Mucosa of rectum (tissue), 2 donors: ENCODE data around the gene SMURF1.

Source experiments
- H3K27ac ChIP-seq, 2 donors: one replicate each; pipeline ENCODE4 v1.7.0; 2013; ENCODE audit warnings: inconsistent platforms in 2 of 2, low read depth in 2 of 2, low read length in 2 of 2
- H3K27me3 ChIP-seq, 2 donors: one replicate each; pipeline ENCODE4 v1.7.0; 2013; ENCODE audit warnings: low read length in 2 of 2; ENCODE audit not compliant: control insufficient read depth in 2 of 2, insufficient read depth in 2 of 2
- H3K36me3 ChIP-seq, 2 donors: one replicate each; pipeline ENCODE4 v1.7.0; 2013; ENCODE audit warnings: low read length in 2 of 2; ENCODE audit not compliant: control insufficient read depth in 2 of 2, insufficient read depth in 2 of 2
- H3K4me1 ChIP-seq, 2 donors: one replicate each; pipeline ENCODE4 v1.7.0; 2013; ENCODE audit warnings: low read length in 2 of 2, mild to moderate bottlenecking in 1 of 2; ENCODE audit not compliant: control insufficient read depth in 2 of 2, insufficient read depth in 2 of 2
- H3K4me3 ChIP-seq, 2 donors: one replicate each; pipeline ENCODE4 v1.7.0; 2013; ENCODE audit warnings: low read length in 2 of 2
- H3K9ac ChIP-seq, 2 donors: one replicate each; pipeline ENCODE4 v1.7.0; 2013; ENCODE audit warnings: low read length in 2 of 2, low read depth in 1 of 2, mild to moderate bottlenecking in 1 of 2
- H3K9me3 ChIP-seq, 2 donors: one replicate each; pipeline ENCODE4 v1.7.0; 2013; ENCODE audit warnings: low read length in 2 of 2; ENCODE audit not compliant: control insufficient read depth in 2 of 2
- donor health status: healthy.
- donor health status: Normal muscosa, but diverticular disease.

The SMURF1 gene

GRCh38 chr7:99089914-99090629 is 53.8 kb downstream of the SMURF1 start:
- Histone ChIP-seq H3K27me3 (no peaks in the 10 kb centered on the region), H3K27ac (no peak overlapping the region), H3K9ac (no peak overlapping the region), H3K4me3 (no peak overlapping the region), H3K36me3 (no peaks in the 10 kb centered on the region), H3K9me3 (no peaks in the 10 kb centered on the region), H3K4me1 (no peaks in the 10 kb centered on the region)

- Histone ChIP-seq H3K27ac (no peak overlapping the region), H3K27me3 (no peaks in the 10 kb centered on the region), H3K4me3 (no peak overlapping the region)
Observed at GRCh38 chr7:99086944-99087343, 57.0 kb downstream of the SMURF1 start.

GRCh38 chr7:99086532-99086931 is 57.4 kb downstream of the SMURF1 start:
- no peak overlapping the region for H3K9ac ChIP-seq
- no peaks in the 10 kb centered on the region for H3K27me3 ChIP-seq
- no peak overlapping the region for H3K27ac ChIP-seq
- no peaks in the 10 kb centered on the region for H3K36me3 ChIP-seq
- no peaks in the 10 kb centered on the region for H3K4me1 ChIP-seq
- no peaks in the 10 kb centered on the region for H3K9me3 ChIP-seq
- H3K4me3 ChIP-seq = no peak overlapping the region

More at GRCh38 chr7:99086944-99087343, 57.0 kb downstream of the SMURF1 start:
- Histone ChIP-seq H3K9me3 (no peaks in the 10 kb centered on the region), H3K4me1 (no peaks in the 10 kb centered on the region), H3K9ac (no peak overlapping the region), H3K36me3 (no peaks in the 10 kb centered on the region)

GRCh38 chr7:99083733-99084132 is 60.2 kb downstream of the SMURF1 start:
- Histone ChIP-seq H3K4me3 (no peak overlapping the region), H3K9ac (no peak overlapping the region), H3K27ac (no peak overlapping the region), H3K36me3 (no peaks in the 10 kb centered on the region), H3K9me3 (no peaks in the 10 kb centered on the region), H3K4me1 (peaks cover 5 to 7% of the 10 kb centered on the region in 2 donors), H3K27me3 (no peaks in the 10 kb centered on the region)

DNA sequence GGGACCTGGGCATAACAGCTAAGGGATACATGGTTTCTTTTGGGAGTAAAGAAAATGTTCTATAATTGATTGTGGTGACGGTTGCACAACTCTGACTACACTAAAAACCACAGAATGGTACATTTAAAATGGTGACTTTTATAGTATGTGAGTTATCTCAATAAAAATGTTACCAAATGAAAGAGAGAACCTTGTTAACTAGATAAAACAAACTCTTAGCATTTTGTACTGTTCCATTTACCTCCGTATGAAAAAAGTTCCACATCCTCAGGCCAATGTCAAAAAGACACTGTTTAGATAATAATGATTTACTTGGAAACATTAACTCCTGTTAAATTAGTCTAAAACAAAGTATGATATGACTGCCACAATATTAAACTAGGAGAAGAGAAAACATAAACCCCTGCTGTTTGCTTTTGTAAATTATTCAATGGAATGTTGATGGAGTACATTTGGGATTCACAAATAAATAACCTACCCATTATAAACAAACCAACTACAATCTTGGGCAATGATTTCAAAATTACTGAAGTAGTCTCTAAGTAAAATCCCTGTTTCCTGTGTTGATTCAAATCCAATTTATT is 60.7 kb downstream of the SMURF1 start:
- no peak overlapping the region for H3K27ac ChIP-seq
- H3K36me3 ChIP-seq = no peaks in the 10 kb centered on the region

GRCh38 chr7:99080679-99081078 is 63.2 kb downstream of the SMURF1 start:
- peaks cover 6 to 7% of the 10 kb centered on the region in 2 donors for H3K4me1 ChIP-seq
- no peak overlapping the region for H3K27ac ChIP-seq
- H3K4me3 ChIP-seq = no peak overlapping the region

More for the DNA sequence above, 60.7 kb downstream of the SMURF1 start:
- Histone ChIP-seq H3K4me1 (peaks cover 6 to 7% of the 10 kb centered on the region in 2 donors), H3K9ac (no peak overlapping the region), H3K9me3 (no peaks in the 10 kb centered on the region), H3K4me3 (no peak overlapping the region), H3K27me3 (no peaks in the 10 kb centered on the region)

GRCh38 chr7:99079104-99079503 is 64.8 kb downstream of the SMURF1 start:
- no peaks in the 10 kb centered on the region for H3K9me3 ChIP-seq
- no peaks in the 10 kb centered on the region for H3K27me3 ChIP-seq
- H3K36me3 ChIP-seq = no peaks in the 10 kb centered on the region
- H3K4me3 ChIP-seq = no peak overlapping the region
- H3K27ac ChIP-seq = no peak overlapping the region
- no peak overlapping the region for H3K9ac ChIP-seq
- H3K4me1 ChIP-seq = peaks cover 6 to 7% of the 10 kb centered on the region in 2 donors

More at GRCh38 chr7:99080679-99081078, 63.2 kb downstream of the SMURF1 start:
- Histone ChIP-seq H3K9ac (no peak overlapping the region), H3K27me3 (no peaks in the 10 kb centered on the region), H3K9me3 (no peaks in the 10 kb centered on the region), H3K36me3 (no peaks in the 10 kb centered on the region)

GRCh38 chr7:99078416-99078815 is 65.5 kb downstream of the SMURF1 start:
- Histone ChIP-seq H3K27me3 (no peaks in the 10 kb centered on the region), H3K4me1 (peaks cover 6 to 7% of the 10 kb centered on the region in 2 donors), H3K4me3 (no peak overlapping the region), H3K9ac (no peak overlapping the region), H3K9me3 (no peaks in the 10 kb centered on the region), H3K27ac (no peak overlapping the region), H3K36me3 (no peaks in the 10 kb centered on the region)

- Histone ChIP-seq H3K4me1 (peaks cover 6 to 7% of the 10 kb centered on the region in 2 donors), H3K4me3 (no peak overlapping the region), H3K27ac (no peak overlapping the region), H3K27me3 (no peaks in the 10 kb centered on the region), H3K9me3 (no peaks in the 10 kb centered on the region), H3K36me3 (no peaks in the 10 kb centered on the region), H3K9ac (no peak overlapping the region)
Observed at GRCh38 chr7:99076615-99077014, 67.3 kb downstream of the SMURF1 start.

- Histone ChIP-seq H3K9ac (no peak overlapping the region), H3K4me3 (no peak overlapping the region), H3K27me3 (no peaks in the 10 kb centered on the region), H3K36me3 (no peaks in the 10 kb centered on the region), H3K4me1 (peaks cover 2 to 3% of the 10 kb centered on the region in 2 donors), H3K27ac (no peak overlapping the region), H3K9me3 (no peaks in the 10 kb centered on the region)
Observed at GRCh38 chr7:99073839-99074446, 70.0 kb downstream of the SMURF1 start.
